Ascending aorta (tissue), 2 donors: Measurements from ENCODE around the gene PNPLA2. TPM values are rescaled to one million over a fixed set of nuclear protein-coding genes. Genes with fewer than 3 reads are reported as not detected.

Experiments used
- DNase-seq, 2 donors: peaks; one replicate each; pipeline ENCODE4 v3.0.0-alpha.2; 2019; ENCODE audit warnings: low spot score in 2 of 2
- H3K27ac ChIP-seq, 2 donors: fragments of 200-600 bp; sonication (generic); one replicate each; pipeline ENCODE4 v1.5.1; 2016 to 2017; ENCODE audit warnings: mild to moderate bottlenecking in 1 of 2
- H3K27me3 ChIP-seq: fragments of 200-600 bp; sonication (generic); one replicate; pipeline ENCODE4 v1.5.1; 2017
- H3K36me3 ChIP-seq, 2 donors: fragments of 200-600 bp; sonication (generic); one replicate each; pipeline ENCODE4 v1.5.1; 2016
- H3K4me1 ChIP-seq, 2 donors: fragments of 200-600 bp; sonication (generic); one replicate each; pipeline ENCODE4 v1.5.1; 2016 to 2017; ENCODE audit warnings: mild to moderate bottlenecking in 1 of 2
- H3K4me3 ChIP-seq, 2 donors: fragments of 200-600 bp; sonication (generic); one replicate each; pipeline ENCODE4 v1.5.1; 2016 to 2017; ENCODE audit warnings: mild to moderate bottlenecking in 1 of 2
- H3K9me3 ChIP-seq, 2 donors: fragments of 200-600 bp; sonication (generic); one replicate each; pipeline ENCODE4 v1.5.1; 2016
- CTCF ChIP-seq, 3 experiments: fragments of 200-600 bp in 2 of 3; fragments of 450-650 bp in 1 of 3; sonication (generic) in 2 of 3; IDR thresholded peaks; one replicate each; pipeline ENCODE4 v1.5.1; 2016 to 2019; ENCODE audit warnings: antibody characterized with exemption in 3 of 3, mild to moderate bottlenecking in 1 of 3, moderate library complexity in 1 of 3
- intact Hi-C: fragments of 100-400 bp; cut with DNase I; formaldehyde crosslinking; loops from one replicate; pipeline ENCODE4 v1.15.1; 2023
- total RNA-seq: library from RNA; depleted of rRNA; stranded (reverse); fragments of >200 nt; gene quantifications from one replicate; pipeline ENCODE4 v1.1.0, GENCODE V29; 2016

The PNPLA2 gene
- 214 TPM for total RNA-seq

- H3K27ac ChIP-seq = peak within 1 kb of the TSS; percentile 98 to 99
- intact Hi-C loops = loop anchor here (1.0 kb wide), 3 partner anchors 9 to 14 kb away; partner anchors contain the start of genes CD151, PIDD1 and RPLP2
- H3K4me3 ChIP-seq = peak within 1 kb of the TSS; percentile 80 to 91
- peak in 1 of 2 donors; percentile 82 for DNase-seq
- peaks cover 16 to 24% of the 10 kb centered on the region in 2 donors for H3K4me1 ChIP-seq
- H3K27me3 ChIP-seq = no peaks in the 10 kb centered on the region
- peaks cover 16 to 24% of the 10 kb centered on the region in 2 donors for H3K36me3 ChIP-seq
- no peaks in the 10 kb centered on the region for H3K9me3 ChIP-seq
- no peak for TF ChIP-seq CTCF (IDR thresholded peaks at IDR 0.05)
These were observed at the start of gene PNPLA2 for GRCh38 chr11:818396-819128. Gene PNPLA2 (plus strand): TSS chr11:818914. CDS start chr11:819719, 805 bp downstream.

- Histone ChIP-seq H3K27me3 (no peaks in the 10 kb centered on the region), H3K4me1 (no peaks in the 10 kb centered on the region), H3K9me3 (no peaks in the 10 kb centered on the region), H3K36me3 (peaks cover 33 to 61% of the 10 kb centered on the region in 2 donors), H3K27ac (no peak overlapping the region), H3K4me3 (no peak overlapping the region)
- intact Hi-C loops = no loop called here
- TF ChIP-seq CTCF (IDR thresholded peaks at IDR 0.05) = no peak
- no peak for DNase-seq
These were observed 48.6 kb upstream of the PNPLA2 start for GRCh38 chr11:769887-770641.

GRCh38 chr11:770642-771616 is 47.8 kb upstream of the PNPLA2 start:
- Histone ChIP-seq H3K36me3 (peaks cover 28 to 54% of the 10 kb centered on the region in 2 donors), H3K27me3 (no peaks in the 10 kb centered on the region), H3K9me3 (no peaks in the 10 kb centered on the region), H3K4me1 (peaks cover 0 to 7% of the 10 kb centered on the region in 2 donors), H3K27ac (no peak overlapping the region), H3K4me3 (no peak overlapping the region)
- TF ChIP-seq CTCF (IDR thresholded peaks at IDR 0.05) = no peak
- intact Hi-C loops = no loop called here
- DNase-seq = no peak

GRCh38 chr11:771617-772204 is 47.0 kb upstream of the PNPLA2 start:
- Histone ChIP-seq H3K4me3 (no peak overlapping the region), H3K9me3 (no peaks in the 10 kb centered on the region), H3K4me1 (peaks cover 7 to 15% of the 10 kb centered on the region in 2 donors), H3K27me3 (no peaks in the 10 kb centered on the region), H3K36me3 (peaks cover 23 to 46% of the 10 kb centered on the region in 2 donors), H3K27ac (no peak overlapping the region)
- no peak for TF ChIP-seq CTCF (IDR thresholded peaks at IDR 0.05)
- intact Hi-C loops = no loop called here
- no peak for DNase-seq
